NCI-H2227 treated with DMSO at 0.1 percent for 48 hours (cell line): ENCODE measurements around the gene RINT1.
"Not testable (repeated sequence)": the region's sequence is repeated elsewhere in the genome, so short reads cannot be mapped to it uniquely, and the experiment has no call there.

ENCODE experiments used
- DNase-seq: peaks from one replicate; lab custom pipeline; 2025; lab: John Stamatoyannopoulos, UW

The RINT1 gene

DNA sequence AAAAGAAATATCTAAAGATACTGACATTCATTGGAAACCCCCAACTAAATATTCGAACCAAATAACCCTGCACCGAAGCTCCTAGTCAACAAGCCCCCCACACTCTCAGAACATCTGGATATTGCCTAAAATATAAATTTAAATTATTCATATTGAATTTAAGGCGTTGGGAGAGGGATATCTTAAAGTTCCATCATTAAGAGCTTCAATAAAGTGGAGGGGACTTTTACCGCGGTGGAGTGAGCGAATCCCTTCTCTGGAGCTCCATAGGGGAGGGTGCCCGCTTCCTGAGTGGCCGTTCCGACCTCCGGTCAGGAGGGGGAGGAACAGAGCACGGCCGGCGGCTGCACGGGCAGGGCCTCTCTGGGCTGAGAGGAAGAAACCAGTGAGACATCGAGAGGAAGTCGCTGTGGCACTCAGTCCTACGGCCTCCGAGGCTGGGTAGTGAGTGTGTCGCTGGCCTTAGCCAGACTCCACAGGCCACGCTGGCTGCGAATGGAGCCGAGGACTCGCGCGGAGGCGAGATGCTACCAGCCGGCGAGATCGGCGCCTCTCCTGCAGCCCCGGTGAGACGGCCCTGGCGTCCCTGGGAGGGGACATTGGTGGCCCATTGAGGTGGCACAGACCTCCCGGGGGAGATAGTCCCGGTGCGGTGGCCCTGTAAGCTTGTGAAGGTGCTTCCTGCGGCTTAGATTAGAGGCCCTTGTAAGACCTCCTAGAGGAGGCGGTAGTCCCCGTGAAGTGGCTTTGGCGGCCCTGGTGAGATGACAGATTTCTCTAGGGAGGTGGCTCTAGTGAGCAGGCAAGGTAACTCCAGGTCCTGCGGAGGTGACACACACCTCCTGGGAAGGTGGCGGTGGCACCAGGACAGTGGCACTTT is at the start of gene RINT1:
Gene RINT1, plus strand, starts transcription at position 410 of the 880 bp plus-strand sequence. Its CDS starts 115 bp downstream, at position 525.
- DNase-seq, result peak; percentile 96

DNA sequence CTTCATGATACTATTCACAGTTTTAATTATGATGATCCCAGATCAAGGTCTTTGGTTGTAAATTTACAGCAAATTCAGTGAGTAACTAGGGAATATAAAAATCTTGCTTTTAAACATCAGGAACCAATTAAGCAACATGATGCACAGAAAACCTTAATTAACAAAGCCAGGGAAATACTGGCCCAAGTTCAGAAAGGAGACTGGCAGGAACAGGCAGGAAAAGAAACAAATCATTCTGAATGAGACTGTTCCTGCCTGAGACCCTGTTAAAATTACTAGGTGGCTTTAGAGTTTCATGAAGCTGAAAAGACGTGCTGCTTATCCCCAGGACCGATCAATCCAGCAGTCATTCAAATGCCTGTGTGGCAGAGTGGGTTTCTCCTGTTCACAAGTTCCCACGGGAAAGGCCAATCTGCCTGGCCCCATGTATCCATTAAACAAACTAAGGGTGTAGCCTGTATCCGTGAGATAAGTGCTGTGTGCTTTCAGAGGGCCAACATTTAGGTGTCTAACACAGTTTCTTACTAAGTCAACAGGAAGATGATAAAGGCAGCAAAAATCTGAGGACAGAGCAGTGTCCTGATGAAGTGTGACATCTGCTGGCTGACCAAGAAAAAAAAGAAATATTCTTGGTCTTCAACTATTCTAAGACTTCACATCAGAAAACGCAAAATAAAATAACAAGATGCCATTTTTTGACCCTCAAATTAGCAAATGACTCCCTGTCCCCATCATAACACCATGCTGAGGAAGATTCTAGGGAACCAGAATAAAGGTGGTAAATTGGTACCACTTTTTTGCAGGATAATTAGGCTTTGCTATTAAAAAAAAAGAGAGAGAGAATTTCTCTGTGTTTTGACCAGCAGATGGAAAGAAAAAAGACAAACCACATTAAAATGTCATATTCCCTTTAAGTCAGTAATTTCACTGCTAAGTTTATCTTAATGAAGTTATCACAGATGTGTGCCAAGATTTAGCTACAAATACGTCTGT is 44.1 kb upstream of the RINT1 start:
- DNase-seq, result peak; percentile 44

DNA sequence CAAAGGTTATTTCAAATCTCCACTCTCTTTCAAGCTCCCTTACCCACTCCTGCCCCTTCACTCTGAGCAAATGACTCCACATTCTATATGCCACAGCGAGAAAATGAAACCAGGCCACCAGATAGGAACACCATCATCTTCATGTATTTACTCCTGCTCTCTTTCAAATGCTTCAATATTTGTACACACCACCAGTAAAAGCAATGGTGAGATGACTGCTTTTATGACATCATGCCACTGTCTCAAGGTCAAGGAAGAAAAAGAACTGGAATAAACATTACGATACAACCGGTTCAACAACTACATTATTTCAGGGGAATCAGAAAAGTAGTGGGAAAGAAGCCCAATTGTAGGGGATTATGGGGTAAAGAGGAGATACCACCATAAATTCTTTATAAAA is 42.6 kb upstream of the RINT1 start:
- no peak for DNase-seq

DNA sequence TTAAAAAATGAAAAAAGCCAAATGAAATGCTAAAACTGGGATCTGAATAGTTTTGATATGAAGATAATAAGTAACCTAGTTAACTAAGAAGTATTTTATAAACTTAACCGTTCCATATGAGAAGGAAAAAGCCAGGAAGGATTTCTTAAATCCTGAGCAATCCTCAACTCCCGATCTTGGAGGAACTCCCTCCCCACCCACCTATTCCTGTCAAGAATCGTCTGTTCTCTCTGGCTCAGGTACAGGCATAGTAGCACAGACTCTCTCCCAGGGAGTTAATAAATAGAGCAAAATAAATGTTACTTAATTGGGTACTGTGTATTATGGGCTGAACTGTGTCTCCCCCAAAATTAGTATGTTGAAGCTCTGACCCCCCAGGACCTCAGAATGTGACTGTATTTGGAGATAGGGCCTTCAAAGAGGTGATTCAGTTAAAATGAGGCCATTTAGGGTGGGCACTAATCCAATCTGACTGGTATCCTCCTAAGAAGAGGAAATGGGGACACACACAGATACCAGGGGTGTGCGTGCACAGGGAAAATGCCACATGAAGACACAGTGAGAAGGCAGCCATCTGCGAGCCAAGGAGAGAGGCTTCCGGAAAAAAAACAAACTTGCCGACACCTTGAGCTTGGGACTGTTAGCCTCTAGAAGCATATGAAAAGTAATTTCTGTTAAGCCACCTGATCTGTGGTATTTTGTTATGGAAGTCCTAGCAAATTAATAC is 38.6 kb upstream of the RINT1 start:
- no peak for DNase-seq

DNA sequence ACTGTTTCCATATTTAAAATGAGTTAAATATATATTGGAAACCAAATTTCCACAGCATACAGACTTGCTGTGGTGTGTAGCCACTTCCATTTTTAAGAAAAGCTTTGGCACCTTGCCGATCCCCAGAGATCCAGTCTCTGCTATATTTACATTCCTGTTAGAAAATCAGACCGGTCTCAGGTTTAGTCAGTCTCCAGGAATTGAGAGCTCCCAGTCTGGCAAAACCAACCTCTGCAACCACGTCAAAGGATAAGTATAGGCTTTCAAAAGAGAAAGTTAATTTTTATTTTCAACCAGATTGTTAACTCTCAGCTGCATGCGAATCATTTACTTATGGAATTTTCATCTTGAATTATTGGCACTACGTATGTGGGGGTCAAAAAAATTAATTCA is 38.1 kb upstream of the RINT1 start:
- DNase-seq, result peak; percentile 42

DNA sequence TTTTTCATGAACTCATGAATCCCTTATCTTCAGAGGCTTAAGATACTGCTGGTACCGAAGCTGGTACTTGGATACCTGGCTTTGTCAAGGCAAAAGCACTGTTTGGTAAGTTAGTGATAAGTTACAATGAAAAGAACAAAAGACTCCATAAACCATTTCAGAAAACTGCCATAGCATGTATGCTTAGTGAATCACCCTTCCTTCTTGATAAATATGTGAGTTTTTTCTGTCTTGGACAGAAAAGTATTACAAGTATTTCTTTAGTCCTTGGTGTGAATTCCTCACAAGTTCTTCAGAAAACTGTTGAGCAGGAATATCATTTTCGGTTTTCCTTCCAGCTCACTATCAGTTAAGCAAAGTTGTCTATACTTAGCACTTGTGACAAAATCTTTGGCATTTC is 35.5 kb upstream of the RINT1 start:
- DNase-seq, result no peak

DNA sequence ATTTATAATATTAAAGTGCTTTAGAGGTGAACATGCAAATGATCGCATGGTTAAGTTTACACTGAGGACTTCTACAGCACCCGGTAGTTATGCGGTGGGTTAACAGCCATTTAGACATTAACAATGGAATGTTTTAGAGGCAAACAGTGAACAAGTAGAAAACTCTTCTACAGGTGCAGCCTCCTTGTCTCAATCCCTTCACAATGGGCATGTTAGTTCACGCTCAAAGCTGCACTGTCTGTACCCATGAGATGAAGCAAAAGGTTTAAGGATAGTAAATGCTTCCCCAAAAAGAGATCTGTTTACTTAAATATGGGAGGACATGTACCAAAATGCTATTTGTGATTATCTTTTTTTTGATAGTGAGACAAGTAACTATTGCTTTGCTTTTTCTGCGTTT is 35.0 kb upstream of the RINT1 start:
- no peak for DNase-seq

DNA sequence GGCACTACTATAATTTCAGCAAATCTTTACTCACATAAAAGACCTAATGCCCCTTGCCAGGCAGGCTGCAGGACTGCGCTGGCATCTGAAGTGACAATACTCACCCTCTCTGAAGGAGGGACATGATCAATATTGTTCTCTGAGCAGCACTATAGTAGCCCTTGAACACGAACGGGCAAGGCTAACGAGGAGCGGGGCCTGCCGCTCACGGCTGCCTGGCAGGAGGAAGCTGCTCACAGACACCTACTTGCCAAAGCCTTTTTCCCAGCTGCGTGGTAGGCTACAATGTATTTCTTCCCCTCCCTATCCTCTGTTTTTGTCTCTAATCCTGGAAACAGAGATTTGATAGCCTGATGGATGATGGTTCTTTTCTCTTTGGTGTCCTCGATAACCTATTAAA is 29.8 kb upstream of the RINT1 start:
- no peak for DNase-seq

DNA sequence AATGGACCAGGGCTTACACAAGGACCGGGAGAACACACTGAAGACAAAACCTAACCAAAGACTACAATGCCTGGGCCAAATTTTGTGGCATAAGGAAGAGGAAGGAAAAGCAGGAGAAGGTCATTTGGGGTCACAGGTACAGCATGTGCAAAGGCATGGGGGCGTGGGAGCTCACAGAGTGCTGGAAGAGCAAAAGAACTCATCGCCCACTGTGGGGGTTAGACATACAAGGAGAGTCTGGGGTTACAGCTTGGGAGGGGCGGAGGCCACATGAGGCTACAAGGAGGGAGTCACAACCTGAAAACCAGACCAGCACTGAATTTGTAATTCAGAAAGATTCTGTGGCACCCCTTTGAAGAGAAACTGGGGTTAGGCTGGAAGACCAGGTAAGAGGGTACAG is 19.6 kb upstream of the RINT1 start:
- DNase-seq, result no peak

DNA sequence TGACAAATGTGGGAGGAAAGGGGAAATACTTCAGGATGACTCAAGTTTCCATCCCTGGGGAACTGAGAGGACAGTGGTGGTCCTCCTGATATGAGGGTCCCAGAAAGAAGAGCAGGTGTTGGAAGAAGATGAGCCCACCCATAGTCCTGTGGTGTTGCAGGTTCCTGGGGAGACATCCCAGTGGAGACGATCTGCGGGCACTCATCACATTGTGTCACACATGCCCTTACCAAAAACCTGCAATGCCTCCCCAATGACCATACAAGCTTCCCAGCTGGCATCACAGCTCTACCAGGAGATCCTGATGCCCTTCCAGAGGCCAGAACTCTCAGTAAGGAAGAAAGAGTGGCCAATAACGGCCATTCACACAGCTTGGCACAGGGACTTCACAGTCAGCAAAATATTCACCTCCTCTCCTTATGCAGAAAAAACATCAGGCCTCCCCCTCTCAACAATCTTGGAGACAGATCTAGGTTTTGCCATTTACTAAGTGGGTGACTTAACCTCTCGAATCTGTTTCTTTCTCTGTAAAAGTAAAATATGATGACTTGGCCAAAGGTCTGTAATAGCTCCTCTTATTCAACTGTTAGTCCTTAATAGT is 19.0 kb upstream of the RINT1 start:
- DNase-seq, result no peak

DNA sequence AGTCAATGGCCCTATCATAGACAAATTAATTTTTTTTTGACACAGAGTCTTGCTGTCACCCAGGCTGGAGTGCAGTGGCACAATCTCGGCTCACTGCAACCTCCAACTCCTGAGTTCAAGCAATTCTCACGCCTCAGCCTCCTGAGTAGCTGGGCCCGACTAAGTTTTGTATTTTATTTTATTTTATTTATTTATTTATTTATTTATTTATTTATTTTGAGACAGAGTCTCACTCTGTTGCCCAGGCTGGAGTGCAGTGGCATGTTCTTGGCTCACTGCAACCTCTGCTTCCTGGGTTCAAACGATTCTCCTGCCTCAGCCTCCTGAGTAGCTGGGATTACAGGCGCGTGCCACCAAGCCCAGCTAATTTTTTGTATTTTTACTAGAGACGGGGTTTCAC is 16.4 kb upstream of the RINT1 start:
- not testable (repeated sequence) for DNase-seq

DNA sequence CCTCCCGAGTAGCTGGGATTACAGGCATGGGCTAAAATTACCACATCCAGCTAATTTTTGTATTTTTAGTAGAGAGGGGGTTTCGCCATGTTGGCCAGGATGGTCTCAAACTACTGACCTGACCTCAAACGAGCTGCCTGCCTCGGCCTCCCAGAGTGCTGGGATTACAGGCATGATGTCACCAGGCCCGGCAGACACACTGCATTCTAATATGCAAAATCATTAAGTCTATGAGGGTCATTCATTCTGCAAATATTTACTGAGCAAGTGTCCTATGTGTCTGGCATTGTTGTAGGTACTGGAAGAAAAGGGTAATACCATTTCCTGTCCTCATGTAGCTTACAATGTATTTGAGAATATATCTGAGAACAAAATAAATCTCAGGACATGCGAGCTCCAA is 12.6 kb upstream of the RINT1 start:
- DNase-seq, result no peak

DNA sequence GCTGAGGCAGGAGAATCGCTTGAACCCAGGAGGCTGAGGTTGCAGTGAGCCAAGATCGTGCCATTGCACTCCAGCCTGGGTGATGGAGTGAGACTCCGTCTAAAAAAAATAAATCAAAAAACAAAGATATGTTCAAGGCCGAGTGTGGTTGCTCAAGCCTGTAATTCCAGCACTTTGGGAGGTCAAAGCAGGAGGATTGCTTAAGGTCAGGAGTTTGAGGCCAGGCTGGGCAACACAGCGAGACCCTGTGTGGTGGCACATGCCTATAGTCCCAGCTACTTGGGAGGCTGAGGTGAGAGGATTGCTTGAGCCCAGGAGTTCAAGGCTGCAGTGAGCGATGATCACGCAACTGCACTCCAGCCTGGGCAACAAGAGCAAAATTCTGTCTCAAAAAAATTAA is 11.4 kb upstream of the RINT1 start:
- DNase-seq, result not testable (repeated sequence)

DNA sequence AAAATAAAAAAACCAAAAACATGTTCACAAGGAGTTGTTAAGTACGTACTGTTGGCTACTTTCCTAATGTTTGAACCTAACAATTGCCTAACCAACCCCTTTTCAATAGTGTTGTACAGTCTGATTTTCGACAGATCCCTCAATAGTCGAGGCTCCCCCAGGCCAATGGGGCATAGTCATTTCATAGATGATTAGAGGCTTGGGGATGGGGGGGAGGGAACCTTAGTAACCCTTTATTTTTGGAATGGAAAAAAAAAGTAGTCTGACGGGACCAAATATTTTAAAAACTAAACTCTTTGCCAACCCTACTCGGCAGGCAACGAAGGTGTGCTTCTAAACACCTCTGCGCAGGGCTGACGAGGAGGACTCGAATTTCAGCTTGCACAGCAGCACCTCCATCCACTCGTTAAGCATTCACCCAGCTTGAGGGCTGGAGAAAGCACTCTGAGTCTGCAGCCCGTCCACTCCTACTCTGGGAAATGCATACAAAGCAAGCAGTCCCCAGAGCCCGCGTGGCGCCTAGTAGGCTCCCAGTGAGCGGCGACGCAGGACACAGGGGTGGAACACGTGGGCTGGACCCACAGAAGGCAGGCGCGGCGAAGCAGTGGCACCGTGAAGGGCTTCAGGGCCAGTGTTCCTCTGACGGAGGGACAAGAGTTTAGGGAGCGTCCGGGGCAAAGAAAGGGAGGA is 10.8 kb upstream of the RINT1 start:
- DNase-seq, result peak; percentile 33

DNA sequence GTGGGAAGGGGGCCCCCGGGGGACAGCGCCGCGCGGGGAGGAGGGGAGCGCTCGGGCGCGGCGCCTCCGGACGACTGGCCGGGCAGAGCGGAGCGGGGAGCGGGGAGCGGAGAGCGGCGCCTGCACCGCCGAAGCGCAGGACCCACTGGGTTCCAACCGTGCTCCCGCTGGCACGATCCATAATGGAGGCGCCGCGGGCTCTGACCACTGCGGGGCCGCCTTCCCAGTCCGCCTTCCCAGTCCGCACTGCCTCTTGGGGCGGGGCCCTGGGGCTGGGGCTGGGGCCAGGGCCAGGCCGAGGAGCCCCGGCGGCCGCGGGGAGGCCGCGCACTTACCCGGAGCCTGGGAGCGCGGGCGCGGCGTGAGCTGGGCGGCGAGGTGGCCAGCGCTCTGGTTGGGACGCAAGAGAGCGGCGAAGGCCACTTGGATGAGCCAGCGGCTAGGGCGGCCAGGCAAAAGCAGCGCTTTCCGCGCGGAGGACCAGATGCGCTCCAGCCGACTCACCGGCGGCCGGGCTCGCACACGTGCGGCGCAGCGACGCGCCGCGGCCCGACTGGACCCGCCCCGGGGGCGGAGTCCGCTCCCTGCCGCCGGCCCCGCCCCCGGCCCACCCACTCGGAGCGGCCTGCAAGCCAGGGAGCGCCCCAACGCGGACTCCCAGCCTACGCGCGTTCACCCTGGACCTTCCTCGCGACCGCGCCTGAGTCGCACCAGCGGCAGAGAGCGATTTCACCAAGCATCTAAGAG is 10.1 kb upstream of the RINT1 start, which contains the start of gene PUS7:
Gene PUS7, minus strand, starts transcription at position 555 of the 747 bp plus-strand sequence. CDS start 13,759 bp downstream, outside the sequence.
- DNase-seq, result peak; percentile 93

DNA sequence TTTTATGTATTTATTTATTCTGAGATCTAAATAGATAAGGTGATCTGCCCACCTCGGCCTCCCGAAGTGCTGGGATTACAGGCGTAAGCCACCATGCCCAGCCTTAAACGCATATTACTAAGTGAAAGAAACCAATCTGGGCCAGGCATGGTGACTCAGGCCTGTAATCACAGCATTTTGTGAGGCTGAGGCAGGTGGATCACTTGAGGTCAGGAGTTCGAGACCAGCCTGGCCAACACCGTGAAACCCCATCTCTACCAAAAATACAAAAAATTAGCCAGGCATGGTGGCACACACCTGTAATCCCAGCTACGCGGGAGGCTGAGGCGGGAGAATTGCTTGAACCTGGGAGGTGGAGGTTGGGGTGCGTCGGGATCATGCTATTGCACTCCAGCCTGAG is 7.6 kb upstream of the RINT1 start:
- not testable (repeated sequence) for DNase-seq

DNA sequence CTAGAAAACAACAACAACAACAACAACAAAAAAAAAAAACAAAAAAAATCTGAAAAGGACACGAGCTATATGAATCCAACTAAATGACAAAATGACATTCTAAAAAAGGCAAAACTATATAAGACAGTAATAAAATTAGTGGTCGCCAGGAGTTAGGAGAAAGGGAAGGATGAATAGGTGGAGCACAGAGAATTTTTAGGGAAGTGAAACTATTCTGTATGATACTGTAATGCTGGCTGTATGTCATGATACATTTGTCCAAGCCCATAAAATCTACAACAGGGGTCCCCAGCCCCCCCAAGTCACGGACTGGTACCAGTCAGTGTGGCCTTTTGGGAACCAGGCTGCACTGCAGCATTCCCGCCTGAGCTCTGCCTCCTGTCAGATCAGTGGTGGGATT is 7.2 kb upstream of the RINT1 start:
- no peak for DNase-seq

DNA sequence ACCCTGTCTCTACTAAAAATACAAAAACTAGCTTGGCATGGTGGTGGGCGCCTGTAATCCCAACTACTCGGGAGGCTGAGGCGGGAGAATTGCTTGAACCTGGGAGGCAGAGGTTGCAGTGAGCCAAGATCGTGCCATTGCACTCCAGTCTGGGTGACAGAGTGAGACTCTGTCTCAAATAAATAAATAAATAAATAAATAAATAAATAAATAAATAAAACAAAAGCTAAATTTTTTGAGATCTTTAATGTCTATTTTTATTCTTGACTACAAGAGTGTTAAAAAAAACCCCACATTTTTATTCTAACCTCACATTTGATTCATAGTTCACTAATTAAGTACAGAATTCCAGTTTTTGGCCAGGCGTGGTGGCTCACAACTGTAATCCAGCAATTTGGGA is 4.3 kb upstream of the RINT1 start:
- not testable (repeated sequence) for DNase-seq

DNA sequence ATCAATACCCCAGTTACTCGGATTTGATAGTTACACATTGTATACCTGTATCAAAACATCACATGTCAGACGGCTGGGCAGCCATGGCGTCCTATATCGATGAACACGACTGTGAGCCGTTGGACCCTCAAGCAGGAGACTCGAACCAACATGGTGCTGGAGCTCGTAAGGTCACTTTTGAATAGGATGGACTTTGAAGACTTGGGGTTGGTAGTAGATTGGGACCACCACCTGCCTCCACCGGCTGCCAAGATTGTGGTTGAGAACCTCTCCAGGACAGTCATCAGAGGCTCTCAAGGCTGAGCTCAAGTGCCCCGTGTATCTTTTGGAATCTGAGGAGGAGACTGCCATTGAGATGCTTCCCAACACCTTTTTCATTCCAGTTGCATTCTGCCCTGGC is 1.9 kb upstream of the RINT1 start:
- DNase-seq, result no peak

DNA sequence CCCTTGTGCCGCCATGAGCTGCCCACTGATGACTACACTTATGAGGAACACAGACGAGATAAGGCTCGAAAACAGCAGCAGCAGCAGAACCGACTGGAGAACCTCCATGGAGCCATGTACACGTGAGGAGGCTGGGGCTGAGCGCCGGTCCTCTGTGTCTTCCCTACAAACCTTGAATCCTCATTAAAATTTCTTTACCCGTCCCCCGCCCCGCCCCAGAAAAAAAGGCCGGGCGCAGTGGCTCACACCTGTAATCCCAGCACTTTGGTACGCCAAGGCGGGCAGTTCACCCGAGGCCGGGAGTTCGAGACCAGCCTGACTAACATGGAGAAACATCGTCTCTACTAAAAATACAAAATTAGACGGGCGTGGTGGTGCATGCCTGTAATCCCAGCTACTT is 1.5 kb upstream of the RINT1 start:
- no peak for DNase-seq
